Esophagus (tissue), 2 donors: ENCODE results near the gene DUSP28. TPM values are rescaled to one million over a fixed set of nuclear protein-coding genes. Genes with fewer than 3 reads are reported as not detected.

Experiments used
- H3K27ac ChIP-seq, 2 donors: one replicate each; pipeline ENCODE4 v1.5.1; 2013; ENCODE audit warnings: low read depth in 2 of 2, mild to moderate bottlenecking in 2 of 2, inconsistent platforms in 1 of 2, low read length in 1 of 2, moderate library complexity in 1 of 2
- H3K27me3 ChIP-seq, 2 donors: one replicate each; pipeline ENCODE4 v1.6.1; 2013; ENCODE audit warnings: low read length in 2 of 2, control low read depth in 1 of 2, mild to moderate bottlenecking in 1 of 2; ENCODE audit not compliant: insufficient read depth in 2 of 2, control insufficient read depth in 1 of 2
- H3K36me3 ChIP-seq, 2 donors: one replicate each; pipeline ENCODE4 v1.6.1; 2013; ENCODE audit warnings: low read length in 1 of 2; ENCODE audit not compliant: control insufficient read depth in 2 of 2, insufficient read depth in 2 of 2
- H3K4me1 ChIP-seq, 2 donors: one replicate each; pipeline ENCODE4 v1.6.1; 2013; ENCODE audit warnings: low read length in 1 of 2; ENCODE audit not compliant: control insufficient read depth in 2 of 2, insufficient read depth in 2 of 2
- H3K4me3 ChIP-seq, 2 donors: one replicate each; pipeline ENCODE4 v1.5.1; 2013; ENCODE audit warnings: low read length in 2 of 2, mild to moderate bottlenecking in 2 of 2, low read depth in 1 of 2, moderate library complexity in 1 of 2
- H3K9me3 ChIP-seq, 2 donors: one replicate each; pipeline ENCODE4 v1.6.1; 2013; ENCODE audit warnings: mild to moderate bottlenecking in 2 of 2, low read depth in 1 of 2, low read length in 1 of 2, moderate library complexity in 1 of 2; ENCODE audit not compliant: control insufficient read depth in 2 of 2, insufficient read depth in 1 of 2
- WGBS, 2 donors: extraction: QIAGEN DNeasy Blood & Tissue Kit; methylation state at CpG; one replicate each; pipeline ENCODE4 v1.1.7; 2013; 5-methylcytosine and 5-hydroxymethylcytosine counted together
- polyA plus RNA-seq, 2 donors: library from polyadenylated mRNA; stranded (reverse); fragments of 200-250 nt; gene quantifications; one replicate each; pipeline ENCODE4 v1.2.3, GENCODE V29; 2013
- donor health status: healthy with polysubstance abuse.
- donor health status: Bipolar disorder and iron deficiency.

DUSP28 gene
- polyA plus RNA-seq, 2 donors = 3.5 to 3.8 TPM

- no peak overlapping the region for H3K4me3 ChIP-seq
- H3K36me3 ChIP-seq = peaks cover 4 to 29% of the 10 kb centered on the region in 2 donors
- WGBS, 2 donors = 95 to 96% methylated on average over 21 of the region's 21 CpGs
- H3K27ac ChIP-seq = no peak overlapping the region
- peaks cover 7 to 22% of the 10 kb centered on the region in 2 donors for H3K4me1 ChIP-seq
- no peaks in the 10 kb centered on the region for H3K27me3 ChIP-seq
- H3K9me3 ChIP-seq = no peaks in the 10 kb centered on the region
Measured at GRCh38 chr2:240590681-240591111, 30.5 kb downstream of the DUSP28 start.

DNA sequence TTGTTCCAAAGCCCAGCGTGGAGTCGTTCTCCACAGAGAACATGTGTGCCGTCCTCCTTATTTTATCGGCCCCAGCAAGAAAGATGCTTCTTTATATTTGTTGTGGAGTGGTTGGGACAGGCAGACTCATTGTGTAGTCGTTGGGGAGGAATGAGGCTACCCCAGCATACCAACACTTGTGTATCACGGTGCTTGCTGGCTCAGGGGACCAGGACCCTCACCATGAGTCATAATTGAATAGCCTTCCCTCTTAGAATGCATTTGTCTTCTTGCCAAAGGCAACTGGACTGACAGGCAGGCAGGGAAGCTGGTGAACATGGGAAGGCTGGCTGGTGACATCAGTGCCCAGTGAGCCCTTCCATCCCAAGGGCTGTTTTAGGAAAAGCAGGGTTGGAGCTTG is 31.1 kb downstream of the DUSP28 start:
- Histone ChIP-seq H3K27ac (no peak overlapping the region), H3K27me3 (no peaks in the 10 kb centered on the region), H3K4me3 (no peak overlapping the region), H3K36me3 (peaks cover 4 to 30% of the 10 kb centered on the region in 2 donors), H3K4me1 (peaks cover 7 to 23% of the 10 kb centered on the region in 2 donors), H3K9me3 (no peaks in the 10 kb centered on the region)
- 89 to 91% methylated on average over 6 of the region's 6 CpGs for WGBS, 2 donors

- WGBS, 2 donors = 94 to 96% methylated on average over 13 of the region's 13 CpGs
- Histone ChIP-seq H3K27ac (no peak overlapping the region), H3K4me3 (no peak overlapping the region), H3K27me3 (no peaks in the 10 kb centered on the region), H3K4me1 (peaks cover 7 to 23% of the 10 kb centered on the region in 2 donors), H3K9me3 (no peaks in the 10 kb centered on the region), H3K36me3 (peaks cover 4 to 30% of the 10 kb centered on the region in 2 donors)
Measured at GRCh38 chr2:240591784-240592183, 31.6 kb downstream of the DUSP28 start.

DNA sequence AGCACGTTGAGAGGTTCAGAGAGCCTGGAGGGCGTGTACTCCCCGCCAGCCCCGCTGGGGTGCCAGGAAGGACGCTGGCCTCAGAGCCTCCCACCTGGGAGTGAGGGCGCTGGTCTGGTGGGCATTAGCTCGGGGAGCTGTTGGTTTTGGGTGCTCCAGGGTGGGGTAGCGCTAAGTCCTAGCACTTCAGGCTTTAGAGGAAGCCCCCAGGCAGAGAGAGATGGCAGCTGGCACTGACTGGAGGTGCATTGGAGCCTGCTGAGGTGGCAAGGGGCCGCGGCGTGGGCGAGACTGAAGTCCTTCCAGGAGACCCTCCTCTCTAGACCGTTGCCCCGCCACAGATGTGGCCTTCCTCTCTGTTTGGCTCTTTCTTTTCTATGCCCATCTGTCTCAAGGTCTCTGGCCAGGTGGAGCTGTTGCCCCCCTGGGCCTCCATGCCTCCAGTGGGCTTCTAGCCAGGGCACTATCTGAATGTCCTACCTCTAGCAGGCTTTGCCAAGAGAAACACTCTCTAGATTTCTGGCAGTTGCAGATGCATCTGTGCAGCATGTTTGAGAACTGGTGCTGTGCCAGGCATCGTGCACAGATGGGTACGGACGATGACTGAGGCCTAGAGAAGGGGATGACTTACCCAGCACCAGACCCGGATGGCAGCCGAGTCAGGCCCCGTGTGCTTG is 33.0 kb downstream of the DUSP28 start:
- Histone ChIP-seq H3K9me3 (no peaks in the 10 kb centered on the region), H3K4me1 (peaks cover 6 to 15% of the 10 kb centered on the region in 2 donors), H3K27ac (no peak overlapping the region), H3K4me3 (no peak overlapping the region), H3K27me3 (no peaks in the 10 kb centered on the region), H3K36me3 (peaks cover 4 to 42% of the 10 kb centered on the region in 2 donors)
- WGBS, 2 donors = 88 to 89% methylated on average over 20 of the region's 20 CpGs

DNA sequence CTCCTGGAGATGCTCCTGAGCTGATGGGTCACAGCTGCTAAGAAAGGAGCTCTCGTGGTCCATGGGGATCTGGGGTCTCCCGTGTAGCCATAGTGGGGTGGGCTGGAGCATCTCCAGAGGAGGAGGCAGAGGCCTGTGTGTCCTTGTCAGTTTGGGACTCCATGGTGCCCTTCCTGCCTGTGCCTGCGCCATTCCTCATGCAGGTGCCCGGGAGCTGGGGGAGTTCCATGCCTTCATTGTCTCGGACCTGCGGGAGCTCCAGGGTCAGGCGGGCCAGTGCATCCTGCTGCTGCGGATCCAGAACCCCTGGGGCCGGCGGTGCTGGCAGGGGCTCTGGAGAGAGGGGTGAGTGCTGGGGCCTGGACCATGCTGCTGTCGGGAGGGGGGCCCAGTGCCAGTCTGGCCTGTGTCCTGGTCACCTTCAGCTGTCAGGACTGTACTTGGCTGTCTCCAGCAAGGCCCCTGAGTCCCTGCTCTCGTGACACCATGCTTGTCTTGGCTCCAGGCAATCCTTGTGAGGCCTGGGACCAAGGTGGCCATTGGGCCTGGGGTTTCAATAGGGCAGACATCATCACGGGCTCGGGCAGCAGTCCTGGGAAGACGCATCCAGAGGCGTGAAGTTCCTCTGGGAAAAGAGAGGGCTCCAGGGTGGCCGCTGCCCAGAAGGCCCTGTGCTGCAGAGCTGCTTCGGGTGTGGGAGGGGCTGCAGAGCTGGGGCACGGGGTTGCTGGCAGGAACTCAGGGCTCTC is 33.7 kb downstream of the DUSP28 start:
- Histone ChIP-seq H3K27me3 (no peaks in the 10 kb centered on the region), H3K4me3 (no peak overlapping the region), H3K4me1 (peaks cover 0 to 9% of the 10 kb centered on the region in 2 donors), H3K27ac (no peak overlapping the region), H3K9me3 (no peaks in the 10 kb centered on the region), H3K36me3 (peaks cover 4 to 49% of the 10 kb centered on the region in 2 donors)
- 88 to 90% methylated on average over 19 of the region's 19 CpGs for WGBS, 2 donors

DNA sequence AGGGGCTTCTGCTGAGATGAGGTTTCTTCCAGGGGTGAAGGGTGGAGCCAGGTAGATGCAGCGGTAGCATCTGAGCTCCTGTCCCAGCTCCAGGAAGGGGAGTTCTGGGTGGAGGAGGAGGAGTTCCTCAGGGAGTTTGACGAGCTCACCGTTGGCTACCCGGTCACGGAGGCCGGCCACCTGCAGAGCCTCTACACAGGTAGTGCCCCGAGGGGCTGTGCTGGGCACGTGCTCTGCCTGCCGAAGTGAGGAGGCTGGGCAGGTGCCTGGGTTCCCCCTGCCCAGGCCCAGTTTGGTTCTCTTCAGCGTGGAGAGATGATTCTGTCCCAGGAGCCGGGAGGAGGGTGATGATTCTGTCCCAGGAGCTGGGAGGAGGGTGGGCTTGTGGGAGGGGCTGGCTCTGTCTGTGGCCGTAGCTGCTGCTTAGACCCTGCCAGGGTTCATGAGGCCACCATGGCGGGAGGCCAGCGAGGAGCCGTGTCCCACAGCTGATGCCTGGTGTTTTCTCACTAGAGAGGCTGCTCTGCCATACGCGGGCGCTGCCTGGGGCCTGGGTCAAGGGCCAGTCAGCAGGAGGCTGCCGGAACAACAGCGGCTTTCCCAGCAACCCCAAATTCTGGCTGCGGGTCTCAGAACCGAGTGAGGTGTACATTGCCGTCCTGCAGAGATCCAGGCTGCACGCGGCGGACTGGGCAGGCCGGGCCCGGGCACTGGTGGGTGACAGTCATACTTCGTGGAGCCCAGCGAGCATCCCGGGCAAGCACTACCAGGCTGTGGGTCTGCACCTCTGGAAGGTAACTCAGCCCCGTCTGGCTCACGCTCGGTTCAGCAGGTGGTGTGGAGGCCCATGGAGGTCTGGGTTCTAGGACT is 34.6 kb downstream of the DUSP28 start:
- Histone ChIP-seq H3K9me3 (no peaks in the 10 kb centered on the region), H3K4me1 (peaks cover 0 to 9% of the 10 kb centered on the region in 2 donors), H3K36me3 (peaks cover 4 to 55% of the 10 kb centered on the region in 2 donors), H3K27ac (no peak overlapping the region), H3K27me3 (no peaks in the 10 kb centered on the region), H3K4me3 (no peak overlapping the region)
- 77 to 88% methylated on average over 33 to 34 of the region's 34 CpGs for WGBS, 2 donors

DNA sequence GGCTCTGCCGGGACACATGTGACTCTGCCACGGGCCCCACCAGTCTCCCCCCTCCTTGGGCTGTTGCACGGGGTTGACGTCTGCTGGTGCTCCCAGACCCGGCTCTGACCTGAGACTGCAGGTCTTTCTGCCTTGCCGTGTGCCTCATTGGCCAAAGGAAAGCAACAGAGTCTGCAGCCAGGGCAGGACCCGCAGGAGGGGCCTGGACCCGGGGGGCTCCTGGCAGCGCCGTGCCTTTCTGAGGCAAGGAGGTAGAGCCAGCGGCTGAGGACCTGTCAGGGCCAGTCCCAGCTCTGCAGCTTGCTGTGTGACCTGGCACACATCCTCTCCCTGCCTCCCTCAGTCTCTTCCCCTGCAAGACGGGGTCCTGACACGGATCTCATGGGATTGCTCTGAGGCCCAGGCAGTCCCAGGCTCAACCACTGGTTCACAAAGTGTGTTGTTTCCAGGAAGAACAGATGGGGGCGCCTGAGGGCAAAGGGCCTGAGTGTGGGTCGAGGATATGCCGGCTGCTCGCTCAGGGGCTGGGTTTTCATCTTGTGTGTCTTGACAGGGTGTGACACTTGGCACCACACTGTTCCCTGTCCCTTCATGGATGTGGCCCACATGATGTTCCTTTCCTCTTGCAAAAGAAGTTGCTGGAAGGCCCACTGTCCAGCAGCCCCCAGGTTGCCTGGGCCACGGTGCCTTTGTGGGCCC is 35.4 kb downstream of the DUSP28 start:
- WGBS, 2 donors = 55 to 66% methylated on average over 18 of the region's 18 CpGs
- peaks cover 0 to 9% of the 10 kb centered on the region in 2 donors for H3K4me1 ChIP-seq
- H3K27me3 ChIP-seq = no peaks in the 10 kb centered on the region
- H3K9me3 ChIP-seq = no peaks in the 10 kb centered on the region
- no peak overlapping the region for H3K4me3 ChIP-seq
- no peak overlapping the region for H3K27ac ChIP-seq
- peaks cover 4 to 50% of the 10 kb centered on the region in 2 donors for H3K36me3 ChIP-seq

DNA sequence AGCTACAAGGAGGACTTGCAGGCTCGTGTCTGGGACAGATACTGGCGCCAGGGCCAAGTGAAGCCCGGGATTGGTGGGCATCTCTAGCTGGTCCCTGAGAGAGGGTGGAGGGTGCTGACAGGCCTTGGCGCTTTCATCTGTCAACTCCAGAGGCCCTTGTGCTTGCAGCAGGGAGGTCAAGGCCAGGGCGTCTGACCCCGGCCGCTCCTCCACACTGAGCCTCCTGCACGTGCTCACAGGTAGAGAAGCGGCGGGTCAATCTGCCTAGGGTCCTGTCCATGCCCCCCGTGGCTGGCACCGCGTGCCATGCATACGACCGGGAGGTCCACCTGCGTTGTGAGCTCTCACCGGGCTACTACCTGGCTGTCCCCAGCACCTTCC is 35.9 kb downstream of the DUSP28 start:
- Histone ChIP-seq H3K27me3 (no peaks in the 10 kb centered on the region), H3K36me3 (peaks cover 4 to 45% of the 10 kb centered on the region in 2 donors), H3K4me1 (peaks cover 0 to 9% of the 10 kb centered on the region in 2 donors), H3K9me3 (no peaks in the 10 kb centered on the region), H3K4me3 (no peak overlapping the region), H3K27ac (no peak overlapping the region)
- 78 to 83% methylated on average over 17 of the region's 17 CpGs for WGBS, 2 donors

GRCh38 chr2:240596491-240596931 is 36.4 kb downstream of the DUSP28 start:
- no peaks in the 10 kb centered on the region for H3K27me3 ChIP-seq
- no peak overlapping the region for H3K4me3 ChIP-seq
- H3K27ac ChIP-seq = no peak overlapping the region
- H3K9me3 ChIP-seq = no peaks in the 10 kb centered on the region
- WGBS, 2 donors = 60 to 71% methylated on average over 22 to 23 of the region's 23 CpGs
- H3K36me3 ChIP-seq = peaks cover 4 to 44% of the 10 kb centered on the region in 2 donors
- peaks cover 0 to 12% of the 10 kb centered on the region in 2 donors for H3K4me1 ChIP-seq
